Stimulated activated naive CD8-positive, alpha-beta T cell treated with anti-CD3 and anti-CD28 coated beads, Interleukin-15, amount 100 ng/mL, for 72 hours (primary cell): ENCODE measurements around the gene MYL3.
"Not testable (repeated sequence)": the region's sequence is repeated elsewhere in the genome, so short reads cannot be mapped to it uniquely, and the experiment has no call there.

ENCODE experiments used
- ATAC-seq: fragments of 150-1000 bp; cut with Tn5 transposase; 2 replicates; pipeline ENCODE4 v1.10.0; 2021; ENCODE audit warnings: mild to moderate bottlenecking, moderate library complexity
- DNase-seq, 2 donors: peaks; one replicate each; pipeline ENCODE4 v3.0.0; 2021 to 2022
- H3K27ac Mint-ChIP-seq, 2 donors: one replicate each; pipeline ENCODE4 v1.8.0; 2022; ENCODE audit warnings: mild to moderate bottlenecking in 2 of 2, mixed read lengths in 2 of 2, moderate library complexity in 2 of 2
- H3K27me3 Mint-ChIP-seq: one replicate; pipeline ENCODE4 v1.8.0; 2022; ENCODE audit warnings: mixed read lengths
- H3K4me1 Mint-ChIP-seq: one replicate; pipeline ENCODE4 v1.8.0; 2022; ENCODE audit warnings: mild to moderate bottlenecking, mixed read lengths
- H3K4me3 Mint-ChIP-seq, 2 donors: one replicate each; pipeline ENCODE4 v1.8.0; 2022; ENCODE audit warnings: mild to moderate bottlenecking in 2 of 2, mixed read lengths in 2 of 2, moderate library complexity in 1 of 2
- H3K9me3 Mint-ChIP-seq, 2 donors: one replicate each; pipeline ENCODE4 v1.8.0; 2022; ENCODE audit warnings: mixed read lengths in 2 of 2

MYL3 gene

GRCh38 chr3:46863261-46863782 is at the start of gene MYL3:
Gene MYL3, minus strand, starts transcription at chr3:46863444. Its CDS starts 54 bp downstream, at chr3:46863390.
- H3K27me3 Mint-ChIP-seq, result peaks cover under 1% of the 10 kb centered on the region
- no peak for ATAC-seq
- no peaks in the 10 kb centered on the region for H3K9me3 Mint-ChIP-seq
- no peak within 1 kb of the TSS for H3K4me3 Mint-ChIP-seq
- no peak for DNase-seq
- H3K27ac Mint-ChIP-seq, result peak within 1 kb of the TSS in 1 of 2 donors; percentile 48
- no peaks in the 10 kb centered on the region for H3K4me1 Mint-ChIP-seq

GRCh38 chr3:46912986-46913385 is 49.7 kb upstream of the MYL3 start:
- peaks cover 0 to 4% of the 10 kb centered on the region in 2 donors for H3K9me3 Mint-ChIP-seq
- ATAC-seq (peak; percentile 22), DNase-seq (no peak)
- peaks cover 38% of the 10 kb centered on the region for H3K4me1 Mint-ChIP-seq
- H3K4me3 Mint-ChIP-seq, result no peak overlapping the region
- no peaks in the 10 kb centered on the region for H3K27me3 Mint-ChIP-seq
- H3K27ac Mint-ChIP-seq, result peak overlapping the region in 1 of 2 donors; percentile 27

GRCh38 chr3:46910914-46911313 is 47.7 kb upstream of the MYL3 start:
- not testable (repeated sequence) for ATAC-seq, H3K9me3 Mint-ChIP-seq, H3K4me3 Mint-ChIP-seq, H3K27ac Mint-ChIP-seq, DNase-seq, H3K27me3 Mint-ChIP-seq
- peaks cover 25% of the 10 kb centered on the region for H3K4me1 Mint-ChIP-seq

- Mint-ChIP-seq H3K27me3 (no peaks in the 10 kb centered on the region), H3K9me3 (no peaks in the 10 kb centered on the region), H3K4me3 (no peak overlapping the region), H3K27ac (peak overlapping the region in 1 of 2 donors; percentile 2), H3K4me1 (peaks cover 18% of the 10 kb centered on the region)
- ATAC-seq (no peak), DNase-seq (no peak)
Measured at GRCh38 chr3:46910166-46910760, 47.0 kb upstream of the MYL3 start.

- H3K27ac Mint-ChIP-seq, result peak overlapping the region; percentile 22 to 47
- H3K27me3 Mint-ChIP-seq, result no peaks in the 10 kb centered on the region
- peak; percentile 77 to 84 for DNase-seq
- ATAC-seq, result peak; percentile 85
- peaks cover 13% of the 10 kb centered on the region for H3K4me1 Mint-ChIP-seq
- H3K9me3 Mint-ChIP-seq, result no peaks in the 10 kb centered on the region
- H3K4me3 Mint-ChIP-seq, result no peak overlapping the region
Measured at GRCh38 chr3:46909535-46910161, 46.4 kb upstream of the MYL3 start.

GRCh38 chr3:46908986-46909534 is 45.8 kb upstream of the MYL3 start:
- H3K9me3 Mint-ChIP-seq, result no peaks in the 10 kb centered on the region
- H3K4me3 Mint-ChIP-seq, result no peak overlapping the region
- H3K27ac Mint-ChIP-seq, result peak overlapping the region in 1 of 2 donors; percentile 22
- no peaks in the 10 kb centered on the region for H3K27me3 Mint-ChIP-seq
- DNase-seq (no peak), ATAC-seq (no peak)
- H3K4me1 Mint-ChIP-seq, result peaks cover 13% of the 10 kb centered on the region

- Mint-ChIP-seq H3K27me3 (no peaks in the 10 kb centered on the region), H3K4me3 (no peak overlapping the region), H3K4me1 (peaks cover 8% of the 10 kb centered on the region), H3K27ac (no peak overlapping the region), H3K9me3 (no peaks in the 10 kb centered on the region)
- no peak for DNase-seq
- ATAC-seq, result no peak
Measured at GRCh38 chr3:46908294-46908985, 45.2 kb upstream of the MYL3 start.

- DNase-seq (no peak), ATAC-seq (no peak)
- Mint-ChIP-seq H3K27ac (no peak overlapping the region), H3K9me3 (no peaks in the 10 kb centered on the region), H3K4me1 (peaks cover 6% of the 10 kb centered on the region), H3K27me3 (no peaks in the 10 kb centered on the region), H3K4me3 (no peak overlapping the region)
Measured at GRCh38 chr3:46907960-46908293, 44.7 kb upstream of the MYL3 start.

GRCh38 chr3:46907271-46907670 is 44.0 kb upstream of the MYL3 start:
- no peak for ATAC-seq
- DNase-seq, result no peak

GRCh38 chr3:46906471-46907058 is 43.3 kb upstream of the MYL3 start:
- DNase-seq (no peak), ATAC-seq (no peak)
- Mint-ChIP-seq H3K4me3 (no peak overlapping the region), H3K27me3 (no peaks in the 10 kb centered on the region), H3K27ac (no peak overlapping the region), H3K4me1 (peaks cover 6% of the 10 kb centered on the region), H3K9me3 (no peaks in the 10 kb centered on the region)

More at GRCh38 chr3:46907271-46907670, 44.0 kb upstream of the MYL3 start:
- Mint-ChIP-seq H3K4me1 (peaks cover 6% of the 10 kb centered on the region), H3K27me3 (no peaks in the 10 kb centered on the region), H3K4me3 (no peak overlapping the region), H3K9me3 (no peaks in the 10 kb centered on the region), H3K27ac (no peak overlapping the region)

- Mint-ChIP-seq H3K27me3 (peaks cover 1% of the 10 kb centered on the region), H3K4me1 (peaks cover 6% of the 10 kb centered on the region), H3K27ac (no peak overlapping the region), H3K4me3 (no peak overlapping the region), H3K9me3 (no peaks in the 10 kb centered on the region)
- DNase-seq (no peak), ATAC-seq (no peak)
Measured at GRCh38 chr3:46905661-46906451, 42.6 kb upstream of the MYL3 start.

GRCh38 chr3:46905213-46905560 is 41.9 kb upstream of the MYL3 start:
- H3K4me1 Mint-ChIP-seq, result peaks cover 6% of the 10 kb centered on the region
- no peaks in the 10 kb centered on the region for H3K9me3 Mint-ChIP-seq
- H3K27ac Mint-ChIP-seq, result no peak overlapping the region
- no peak overlapping the region for H3K4me3 Mint-ChIP-seq
- peaks cover 8% of the 10 kb centered on the region for H3K27me3 Mint-ChIP-seq
- DNase-seq (no peak), ATAC-seq (no peak)

GRCh38 chr3:46904303-46905212 is 41.3 kb upstream of the MYL3 start:
- Mint-ChIP-seq H3K9me3 (no peaks in the 10 kb centered on the region), H3K4me1 (peaks cover 4% of the 10 kb centered on the region), H3K27ac (no peak overlapping the region), H3K4me3 (no peak overlapping the region), H3K27me3 (peaks cover 12% of the 10 kb centered on the region)
- ATAC-seq (no peak), DNase-seq (no peak)
